ENCODE measurements around the gene DPEP1.
A peak's percentile ranks its signal among the peaks of the same experiment; 100 is the strongest.

Gene DPEP1

DNA sequence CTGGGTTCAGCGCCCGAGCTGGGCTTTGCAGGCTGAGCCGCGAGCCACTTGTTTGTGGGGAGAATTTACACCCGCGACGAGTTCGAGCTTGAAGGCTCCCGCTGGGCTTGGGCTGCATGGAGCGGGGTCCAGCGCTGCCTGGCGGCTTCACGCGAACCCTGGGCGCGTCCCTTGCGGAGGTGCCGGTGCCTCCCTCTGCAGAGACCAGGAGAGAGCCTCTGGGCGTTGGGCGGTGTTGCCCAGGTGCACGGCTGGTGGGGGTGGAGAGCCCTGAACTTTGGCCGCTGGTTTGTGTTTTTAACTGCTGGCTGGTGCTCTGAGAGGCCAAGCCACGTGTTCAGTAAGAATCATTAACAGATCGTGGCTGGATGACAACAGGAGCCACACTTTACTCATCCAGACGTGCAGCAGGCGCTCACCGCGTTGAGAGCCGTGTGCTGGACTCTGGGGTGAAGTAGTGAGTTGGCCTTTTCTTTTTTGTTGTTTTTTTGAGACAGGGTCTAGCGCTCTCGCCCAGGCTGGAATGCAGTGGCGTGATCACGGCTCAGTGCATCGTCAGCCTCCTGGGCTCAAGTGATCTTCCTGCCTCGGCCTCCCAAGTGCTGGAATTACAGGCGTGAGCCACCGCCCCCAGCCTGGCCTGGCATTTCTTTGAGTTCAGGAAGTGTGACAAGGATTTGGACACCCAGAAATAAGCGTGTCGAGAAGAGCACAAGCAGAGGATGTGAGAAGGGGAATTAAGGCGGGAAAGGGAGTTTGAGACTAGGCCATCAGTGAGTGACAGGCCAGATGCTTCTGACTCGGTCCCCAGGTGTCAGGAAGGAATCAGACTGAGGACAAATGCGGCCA is 73.9 kb downstream of the DPEP1 start:
- Histone ChIP-seq H3K27me3 (ENCODE audit: insufficient read depth, low read length) (no peaks in the 10 kb centered on the region), H3K4me3 (ENCODE audit: low read depth, low read length) (peak overlapping the region; percentile 88), H3K18ac (ENCODE audit: low read length) (peak overlapping the region; percentile 90), H3K79me2 (ENCODE audit: control insufficient read depth, insufficient read depth, low read length, poor library complexity) (peaks cover 8% of the 10 kb centered on the region), H3K4ac (ENCODE audit: low read depth, low read length) (peak overlapping the region; percentile 93), H4K12ac (ENCODE audit: low read depth, low read length) (peak overlapping the region; percentile 89), H3K36me3 (ENCODE audit: control insufficient read depth in 1 of 2, insufficient read depth in 2 of 2, low read length in 2 of 2) (peaks cover 32 to 41% of the 10 kb centered on the region in 2 experiments), H3K79me1 (ENCODE audit: low read length) (peaks cover 6% of the 10 kb centered on the region), H3K14ac (ENCODE audit: low read length) (peak overlapping the region; percentile 95), H2AK5ac (ENCODE audit: low read length) (peak overlapping the region; percentile 93), H3K9ac (ENCODE audit: low read length) (peak overlapping the region; percentile 86), H2BK5ac (ENCODE audit: low read depth, low read length, poor library complexity) (peak overlapping the region; percentile 45), H3K4me2 (ENCODE audit: low read length) (peak overlapping the region; percentile 83), H4K91ac (ENCODE audit: low read depth, low read length) (peak overlapping the region; percentile 66), H2BK120ac (ENCODE audit: insufficient read depth, low read length, poor library complexity) (peak overlapping the region; percentile 61), H3K4me1 (ENCODE audit: control insufficient read depth in 1 of 2, insufficient read depth in 2 of 2, low read length in 2 of 2) (peaks cover 6 to 7% of the 10 kb centered on the region in 2 experiments), H2BK12ac (ENCODE audit: low read length) (no peak overlapping the region), H3K27ac (ENCODE audit: low read depth, low read length) (peak overlapping the region; percentile 90), H3K9me3 (ENCODE audit: insufficient read depth, low read depth, low read length) (peaks cover 13% of the 10 kb centered on the region), H3K23ac (ENCODE audit: low read length) (no peak overlapping the region), H2AFZ (ENCODE audit: insufficient read depth, low read length, poor library complexity) (peak overlapping the region; percentile 82), H4K8ac (ENCODE audit: low read depth, low read length) (peak overlapping the region; percentile 93)
- peak in 1 of 2 donors; percentile 9 for DNase-seq
- no CpG with 5 or more reads among the region's 42 CpGs for WGBS (ENCODE audit: extremely low coverage, insufficient coverage, insufficient read length)

Measured in trophoblast cell (in vitro differentiated cells and primary cell).